ENCODE results near the gene SLC7A4. TPM values are rescaled to one million over a fixed set of nuclear protein-coding genes. Genes with fewer than 3 reads are reported as not detected.
"Not testable (repeated sequence)": the region's sequence is repeated elsewhere in the genome, so short reads cannot be mapped to it uniquely, and the experiment has no call there.

The SLC7A4 gene
- total RNA-seq, 1 experiment from 2014 or later, result not detected

- ChIA-PET CTCF (no interaction called here), POLR2A (no interaction called here)
- no peak for TF ChIP-seq CTCF (IDR thresholded peaks at IDR 0.05; ENCODE audit: unreplicated experiment)
- DNase-seq (ENCODE audit: unreplicated experiment), result no peak
- Mint-ChIP-seq H3K4me3 (ENCODE audit: unreplicated experiment) (no peak overlapping the region), H3K4me1 (ENCODE audit: insufficient read depth, unreplicated experiment) (peaks cover 12% of the 10 kb centered on the region), H3K27me3 (ENCODE audit: insufficient read depth, unreplicated experiment) (no peaks in the 10 kb centered on the region), H3K36me3 (ENCODE audit: insufficient read depth, unreplicated experiment) (no peaks in the 10 kb centered on the region), H3K27ac (ENCODE audit: low read depth, unreplicated experiment) (no peak overlapping the region), H3K9me3 (ENCODE audit: unreplicated experiment) (no peaks in the 10 kb centered on the region)
- BruUV-seq (replicated peaks), result no TSS peak
- intact Hi-C loops (cut with micrococcal nuclease), result no loop called here
Observed at GRCh38 chr22:21010426-21011113, 21.8 kb downstream of the SLC7A4 start.

GRCh38 chr22:21009638-21010425, 22.5 kb downstream of the SLC7A4 start:
- CTCF ChIA-PET, result no interaction called here
- H3K4me3 Mint-ChIP-seq (ENCODE audit: unreplicated experiment), result no peak overlapping the region
- no peaks in the 10 kb centered on the region for H3K36me3 Mint-ChIP-seq (ENCODE audit: insufficient read depth, unreplicated experiment)
- BruUV-seq (replicated peaks), result no TSS peak
- intact Hi-C loops (cut with micrococcal nuclease), result no loop called here
- H3K27me3 Mint-ChIP-seq (ENCODE audit: insufficient read depth, unreplicated experiment), result no peaks in the 10 kb centered on the region
- H3K4me1 Mint-ChIP-seq (ENCODE audit: insufficient read depth, unreplicated experiment), result peaks cover 5% of the 10 kb centered on the region
- no peak overlapping the region for H3K27ac Mint-ChIP-seq (ENCODE audit: low read depth, unreplicated experiment)
- POLR2A ChIA-PET, result interaction anchor here (1.1 kb wide), 1 partner anchor 18 kb away, joined by 4 read pairs; no protein-coding TSS in a partner anchor
- H3K9me3 Mint-ChIP-seq (ENCODE audit: unreplicated experiment), result no peaks in the 10 kb centered on the region
- peak; percentile 74 for DNase-seq (ENCODE audit: unreplicated experiment)
- TF ChIP-seq CTCF (IDR thresholded peaks at IDR 0.05; ENCODE audit: unreplicated experiment), result no peak

- DNase-seq (ENCODE audit: unreplicated experiment); H3K4me3 Mint-ChIP-seq (ENCODE audit: unreplicated experiment); H3K9me3 Mint-ChIP-seq (ENCODE audit: unreplicated experiment); CTCF ChIA-PET; H3K27ac Mint-ChIP-seq (ENCODE audit: low read depth, unreplicated experiment); BruUV-seq (replicated peaks); H3K27me3 Mint-ChIP-seq (ENCODE audit: insufficient read depth, unreplicated experiment); H3K4me1 Mint-ChIP-seq (ENCODE audit: insufficient read depth, unreplicated experiment); intact Hi-C loops (cut with micrococcal nuclease); H3K36me3 Mint-ChIP-seq (ENCODE audit: insufficient read depth, unreplicated experiment): not testable (repeated sequence)
- POLR2A ChIA-PET, result interaction anchor here (1.1 kb wide), 1 partner anchor 18 kb away, joined by 4 read pairs; no protein-coding TSS in a partner anchor
Observed at GRCh38 chr22:21009208-21009607, 23.2 kb downstream of the SLC7A4 start.

GRCh38 chr22:21003782-21004181, 28.6 kb downstream of the SLC7A4 start:
- POLR2A ChIA-PET, result interaction anchor here (0.7 to 3.0 kb wide), 7 partner anchors 12 to 78 kb away, joined by 3 to 26 read pairs (median 5); partner anchors contain the start of genes LRRC74B, LZTR1 and P2RX6
- H3K4me1 Mint-ChIP-seq (ENCODE audit: insufficient read depth, unreplicated experiment), result peaks cover 10% of the 10 kb centered on the region
- no peaks in the 10 kb centered on the region for H3K9me3 Mint-ChIP-seq (ENCODE audit: unreplicated experiment)
- peak overlapping the region; percentile 87 for H3K4me3 Mint-ChIP-seq (ENCODE audit: unreplicated experiment)
- intact Hi-C loops (cut with micrococcal nuclease), result loop anchor here (5.0 kb wide), 1 partner anchor 116 kb away; no protein-coding TSS in a partner anchor
- DNase-seq (ENCODE audit: unreplicated experiment), result no peak
- peaks cover 13% of the 10 kb centered on the region for H3K36me3 Mint-ChIP-seq (ENCODE audit: insufficient read depth, unreplicated experiment)
- no peak overlapping the region for H3K27ac Mint-ChIP-seq (ENCODE audit: low read depth, unreplicated experiment)
- no peak for TF ChIP-seq CTCF (IDR thresholded peaks at IDR 0.05; ENCODE audit: unreplicated experiment)
- no peaks in the 10 kb centered on the region for H3K27me3 Mint-ChIP-seq (ENCODE audit: insufficient read depth, unreplicated experiment)
- CTCF ChIA-PET, result interaction anchor here (0.8 to 3.2 kb wide), 4 partner anchors 23 to 118 kb away, joined by 3 to 12 read pairs (median 4); no protein-coding TSS in a partner anchor
- no TSS peak for BruUV-seq (replicated peaks)
